HG02973 (cell line): Measurements from ENCODE around the gene NSMF.

Source experiments
- ATAC-seq: cut with Tn5 transposase; IDR thresholded peaks from one replicate; pipeline ENCODE4 v1.9.1; 2021; ENCODE audit warnings: moderate library complexity; ENCODE audit not compliant: unreplicated experiment

NSMF gene

GRCh38 chr9:137448602-137448962 lies 10.6 kb downstream of the NSMF start:
- ATAC-seq, result no peak

- no peak for ATAC-seq
Observed at GRCh38 chr9:137447722-137448601, 11.2 kb downstream of the NSMF start.

GRCh38 chr9:137446851-137447471 lies 12.2 kb downstream of the NSMF start:
- ATAC-seq, result no peak

- ATAC-seq, result no peak
Observed at GRCh38 chr9:137445930-137446431, 13.2 kb downstream of the NSMF start.

- no peak for ATAC-seq
Observed at GRCh38 chr9:137445275-137445807, 13.8 kb downstream of the NSMF start.

- ATAC-seq, result no peak
Observed at GRCh38 chr9:137444106-137444790, 14.9 kb downstream of the NSMF start.

- ATAC-seq, result no peak
Observed at GRCh38 chr9:137441935-137442321, 17.2 kb downstream of the NSMF start.

- ATAC-seq, result no peak
Observed at GRCh38 chr9:137441289-137441934, 17.7 kb downstream of the NSMF start, which contains the start of gene ENTPD8. TSS of gene ENTPD8 (minus strand) at chr9:137441357. CDS start at chr9:137438285, 3,072 bp downstream.

- ATAC-seq, result no peak
Observed at GRCh38 chr9:137439158-137439714, 19.9 kb downstream of the NSMF start.

GRCh38 chr9:137438591-137439157 lies 20.5 kb downstream of the NSMF start:
- ATAC-seq, result no peak

- no peak for ATAC-seq
Observed at GRCh38 chr9:137437691-137438590, 21.2 kb downstream of the NSMF start.

GRCh38 chr9:137436761-137437600 lies 22.2 kb downstream of the NSMF start:
- no peak for ATAC-seq

GRCh38 chr9:137435980-137436760 lies 23.0 kb downstream of the NSMF start:
- no peak for ATAC-seq

GRCh38 chr9:137435381-137435891 lies 23.7 kb downstream of the NSMF start:
- ATAC-seq, result no peak

GRCh38 chr9:137434498-137435380 lies 24.4 kb downstream of the NSMF start:
- no peak for ATAC-seq

GRCh38 chr9:137433916-137434431 lies 25.2 kb downstream of the NSMF start:
- ATAC-seq, result no peak
